ENCODE measurements around the gene SLC25A22. TPM values are rescaled to one million over a fixed set of nuclear protein-coding genes. Genes with fewer than 3 reads are reported as not detected.

The SLC25A22 gene
- total and polyA plus RNA-seq, 9 of the 15 experiments (the other 6 are each of a cell fraction or from before 2014, with no cell fraction given), result 0.41 to 55.4 (median 11.4) TPM

GRCh38 chr11:827146-827896 lies 29.2 kb upstream of the SLC25A22 start (continued):
- TF ChIP-seq, protein P1, sequence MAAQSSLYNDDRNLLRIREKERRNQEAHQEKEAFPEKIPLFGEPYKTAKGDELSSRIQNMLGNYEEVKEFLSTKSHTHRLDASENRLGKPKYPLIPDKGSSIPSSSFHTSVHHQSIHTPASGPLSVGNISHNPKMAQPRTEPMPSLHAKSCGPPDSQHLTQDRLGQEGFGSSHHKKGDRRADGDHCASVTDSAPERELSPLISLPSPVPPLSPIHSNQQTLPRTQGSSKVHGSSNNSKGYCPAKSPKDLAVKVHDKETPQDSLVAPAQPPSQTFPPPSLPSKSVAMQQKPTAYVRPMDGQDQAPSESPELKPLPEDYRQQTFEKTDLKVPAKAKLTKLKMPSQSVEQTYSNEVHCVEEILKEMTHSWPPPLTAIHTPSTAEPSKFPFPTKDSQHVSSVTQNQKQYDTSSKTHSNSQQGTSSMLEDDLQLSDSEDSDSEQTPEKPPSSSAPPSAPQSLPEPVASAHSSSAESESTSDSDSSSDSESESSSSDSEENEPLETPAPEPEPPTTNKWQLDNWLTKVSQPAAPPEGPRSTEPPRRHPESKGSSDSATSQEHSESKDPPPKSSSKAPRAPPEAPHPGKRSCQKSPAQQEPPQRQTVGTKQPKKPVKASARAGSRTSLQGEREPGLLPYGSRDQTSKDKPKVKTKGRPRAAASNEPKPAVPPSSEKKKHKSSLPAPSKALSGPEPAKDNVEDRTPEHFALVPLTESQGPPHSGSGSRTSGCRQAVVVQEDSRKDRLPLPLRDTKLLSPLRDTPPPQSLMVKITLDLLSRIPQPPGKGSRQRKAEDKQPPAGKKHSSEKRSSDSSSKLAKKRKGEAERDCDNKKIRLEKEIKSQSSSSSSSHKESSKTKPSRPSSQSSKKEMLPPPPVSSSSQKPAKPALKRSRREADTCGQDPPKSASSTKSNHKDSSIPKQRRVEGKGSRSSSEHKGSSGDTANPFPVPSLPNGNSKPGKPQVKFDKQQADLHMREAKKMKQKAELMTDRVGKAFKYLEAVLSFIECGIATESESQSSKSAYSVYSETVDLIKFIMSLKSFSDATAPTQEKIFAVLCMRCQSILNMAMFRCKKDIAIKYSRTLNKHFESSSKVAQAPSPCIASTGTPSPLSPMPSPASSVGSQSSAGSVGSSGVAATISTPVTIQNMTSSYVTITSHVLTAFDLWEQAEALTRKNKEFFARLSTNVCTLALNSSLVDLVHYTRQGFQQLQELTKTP (IDR thresholded peaks at IDR 0.05; ENCODE audit: low read depth in 1 of 2, partially characterized antibody in 2 of 2), result no peak
- TF ChIP-seq IRF1 (CRISPR knock-in tag; IDR thresholded peaks at IDR 0.05; ENCODE audit: borderline replicate concordance) (no peak), PURB (CRISPR knock-in tag; IDR thresholded peaks at IDR 0.05; ENCODE audit: low read depth) (no peak), EHMT2 (IDR thresholded peaks at IDR 0.05) (no peak), ZNF282 (CRISPR knock-in tag; IDR thresholded peaks at IDR 0.05) (no peak), MYC (IDR thresholded peaks at IDR 0.05; ENCODE audit: low read depth, low read length) (peak; percentile 91), MYC (CRISPR knock-in tag; IDR thresholded peaks at IDR 0.05; ENCODE audit: borderline replicate concordance, low read depth) (peak; percentile 87; the same call in 1 of the 2 replicates), POU5F1 (IDR thresholded peaks at IDR 0.05; ENCODE audit: borderline replicate concordance, low read depth, low read length, partially characterized antibody) (no peak), CREB1 (IDR thresholded peaks at IDR 0.05) (0 out of 2 replicates have a peak, but pooled peaks have one; percentile 13), CREB1 (CRISPR knock-in tag; IDR thresholded peaks at IDR 0.05) (no peak), OTX1 (CRISPR knock-in tag; IDR thresholded peaks at IDR 0.05) (no peak), DLX4 (CRISPR knock-in tag; IDR thresholded peaks at IDR 0.05) (no peak), ZNF324 (CRISPR knock-in tag; IDR thresholded peaks at IDR 0.05) (no peak), ZNF133 (CRISPR knock-in tag; IDR thresholded peaks at IDR 0.05) (no peak), BHLHE40 (IDR thresholded peaks at IDR 0.05; ENCODE audit: low read length) (no peak), ZEB2 (IDR thresholded peaks at IDR 0.05) (peak; percentile 54; the same call in 1 of the 2 replicates), ETS2 (tag; IDR thresholded peaks at IDR 0.05; ENCODE audit: borderline replicate concordance, poor library complexity, severe bottlenecking) (no peak), CSDE1 (IDR thresholded peaks at IDR 0.05) (no peak), HNRNPLL (IDR thresholded peaks at IDR 0.05; ENCODE audit: low read depth, low read length, poor library complexity, severe bottlenecking) (peak; percentile 68)
- TF ChIP-seq, protein P2, sequence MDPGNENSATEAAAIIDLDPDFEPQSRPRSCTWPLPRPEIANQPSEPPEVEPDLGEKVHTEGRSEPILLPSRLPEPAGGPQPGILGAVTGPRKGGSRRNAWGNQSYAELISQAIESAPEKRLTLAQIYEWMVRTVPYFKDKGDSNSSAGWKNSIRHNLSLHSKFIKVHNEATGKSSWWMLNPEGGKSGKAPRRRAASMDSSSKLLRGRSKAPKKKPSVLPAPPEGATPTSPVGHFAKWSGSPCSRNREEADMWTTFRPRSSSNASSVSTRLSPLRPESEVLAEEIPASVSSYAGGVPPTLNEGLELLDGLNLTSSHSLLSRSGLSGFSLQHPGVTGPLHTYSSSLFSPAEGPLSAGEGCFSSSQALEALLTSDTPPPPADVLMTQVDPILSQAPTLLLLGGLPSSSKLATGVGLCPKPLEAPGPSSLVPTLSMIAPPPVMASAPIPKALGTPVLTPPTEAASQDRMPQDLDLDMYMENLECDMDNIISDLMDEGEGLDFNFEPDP (CRISPR knock-in tag; IDR thresholded peaks at IDR 0.05), result no peak

Measured in K562 (cell line).